Measurements from ENCODE around the gene OSTN.

Gene OSTN

GRCh38 chr3:191210032-191210431, 11.0 kb downstream of the OSTN start:
- Histone ChIP-seq H3K4me3 (ENCODE audit: low read length, poor library complexity, severe bottlenecking) (no peak overlapping the region), H3K79me2 (ENCODE audit: insufficient read depth, low read length) (no peaks in the 10 kb centered on the region), H3K9me2 (replicated peaks; ENCODE audit: low read depth, low read length) (no peaks in the 10 kb centered on the region), H3K9me3 (ENCODE audit: insufficient read depth, low read depth, low read length) (no peaks in the 10 kb centered on the region), H3K36me3 (ENCODE audit: insufficient read depth, low read length) (no peaks in the 10 kb centered on the region), H4K20me1 (ENCODE audit: insufficient read depth, low read length, poor library complexity, severe bottlenecking) (no peaks in the 10 kb centered on the region), H3F3A (ENCODE audit: low read depth) (no peaks in the 10 kb centered on the region), H3K9ac (ENCODE audit: low read depth, low read length, poor library complexity, severe bottlenecking) (no peak overlapping the region), H2AFZ (ENCODE audit: low read length) (no peak overlapping the region), H3K27me3 (ENCODE audit: insufficient read depth, low read length, poor library complexity, severe bottlenecking) (no peaks in the 10 kb centered on the region), H3K4me1 (ENCODE audit: insufficient read depth, low read length, poor library complexity, severe bottlenecking) (no peaks in the 10 kb centered on the region), H3K4me2 (ENCODE audit: low read depth, low read length, poor library complexity, severe bottlenecking) (no peak overlapping the region)
- TF ChIP-seq EZH2phosphoT487 (IDR thresholded peaks at IDR 0.05; ENCODE audit: borderline replicate concordance) (no peak), CTCF (conservative IDR thresholded peaks at IDR 0.05; ENCODE audit: low read length) (no peak)

GRCh38 chr3:191216510-191216909, 17.5 kb downstream of the OSTN start:
- H3K79me2 ChIP-seq (ENCODE audit: insufficient read depth, low read length) = no peaks in the 10 kb centered on the region
- no peaks in the 10 kb centered on the region for H3K27me3 ChIP-seq (ENCODE audit: insufficient read depth, low read length, poor library complexity, severe bottlenecking)
- H3K4me2 ChIP-seq (ENCODE audit: low read depth, low read length, poor library complexity, severe bottlenecking) = no peak overlapping the region
- H3F3A ChIP-seq (ENCODE audit: low read depth) = no peaks in the 10 kb centered on the region
- H3K9me2 ChIP-seq (replicated peaks; ENCODE audit: low read depth, low read length) = no peaks in the 10 kb centered on the region
- H2AFZ ChIP-seq (ENCODE audit: low read length) = no peak overlapping the region
- H3K36me3 ChIP-seq (ENCODE audit: insufficient read depth, low read length) = no peaks in the 10 kb centered on the region
- no peaks in the 10 kb centered on the region for H3K9me3 ChIP-seq (ENCODE audit: insufficient read depth, low read depth, low read length)
- H3K9ac ChIP-seq (ENCODE audit: low read depth, low read length, poor library complexity, severe bottlenecking) = no peak overlapping the region
- no peaks in the 10 kb centered on the region for H4K20me1 ChIP-seq (ENCODE audit: insufficient read depth, low read length, poor library complexity, severe bottlenecking)
- no peaks in the 10 kb centered on the region for H3K4me1 ChIP-seq (ENCODE audit: insufficient read depth, low read length, poor library complexity, severe bottlenecking)
- no peak for TF ChIP-seq CTCF (conservative IDR thresholded peaks at IDR 0.05; ENCODE audit: low read length)
- no peak overlapping the region for H3K4me3 ChIP-seq (ENCODE audit: low read length, poor library complexity, severe bottlenecking)

- Histone ChIP-seq H3K4me3 (ENCODE audit: low read length, poor library complexity, severe bottlenecking) (no peak overlapping the region), H3K4me2 (ENCODE audit: low read depth, low read length, poor library complexity, severe bottlenecking) (no peak overlapping the region), H3K9me3 (ENCODE audit: insufficient read depth, low read depth, low read length) (no peaks in the 10 kb centered on the region), H3K4me1 (ENCODE audit: insufficient read depth, low read length, poor library complexity, severe bottlenecking) (no peaks in the 10 kb centered on the region), H3K9ac (ENCODE audit: low read depth, low read length, poor library complexity, severe bottlenecking) (no peak overlapping the region), H3K9me2 (replicated peaks; ENCODE audit: low read depth, low read length) (no peaks in the 10 kb centered on the region), H2AFZ (ENCODE audit: low read length) (no peak overlapping the region), H3F3A (ENCODE audit: low read depth) (no peaks in the 10 kb centered on the region), H4K20me1 (ENCODE audit: insufficient read depth, low read length, poor library complexity, severe bottlenecking) (no peaks in the 10 kb centered on the region), H3K27me3 (ENCODE audit: insufficient read depth, low read length, poor library complexity, severe bottlenecking) (no peaks in the 10 kb centered on the region), H3K79me2 (ENCODE audit: insufficient read depth, low read length) (no peaks in the 10 kb centered on the region), H3K36me3 (ENCODE audit: insufficient read depth, low read length) (no peaks in the 10 kb centered on the region)
- TF ChIP-seq CTCF (conservative IDR thresholded peaks at IDR 0.05; ENCODE audit: low read length) (no peak), EZH2phosphoT487 (IDR thresholded peaks at IDR 0.05; ENCODE audit: borderline replicate concordance) (no peak)
These were observed 18.3 kb downstream of the OSTN start for GRCh38 chr3:191217301-191217700.

Measured in Loucy (cell line).